Ascending aorta (tissue), 2 donors: ENCODE data around the gene KBTBD4. TPM values are rescaled to one million over a fixed set of nuclear protein-coding genes. Genes with fewer than 3 reads are reported as not detected.

Source experiments
- DNase-seq, 2 donors: peaks; one replicate each; pipeline ENCODE4 v3.0.0-alpha.2; 2019; ENCODE audit warnings: low spot score in 2 of 2
- H3K27ac ChIP-seq, 2 donors: fragments of 200-600 bp; sonication (generic); one replicate each; pipeline ENCODE4 v1.5.1; 2016 to 2017; ENCODE audit warnings: mild to moderate bottlenecking in 1 of 2
- H3K27me3 ChIP-seq: fragments of 200-600 bp; sonication (generic); one replicate; pipeline ENCODE4 v1.5.1; 2017
- H3K36me3 ChIP-seq, 2 donors: fragments of 200-600 bp; sonication (generic); one replicate each; pipeline ENCODE4 v1.5.1; 2016
- H3K4me1 ChIP-seq, 2 donors: fragments of 200-600 bp; sonication (generic); one replicate each; pipeline ENCODE4 v1.5.1; 2016 to 2017; ENCODE audit warnings: mild to moderate bottlenecking in 1 of 2
- H3K4me3 ChIP-seq, 2 donors: fragments of 200-600 bp; sonication (generic); one replicate each; pipeline ENCODE4 v1.5.1; 2016 to 2017; ENCODE audit warnings: mild to moderate bottlenecking in 1 of 2
- H3K9me3 ChIP-seq, 2 donors: fragments of 200-600 bp; sonication (generic); one replicate each; pipeline ENCODE4 v1.5.1; 2016
- intact Hi-C: fragments of 100-400 bp; cut with DNase I; formaldehyde crosslinking; loops from one replicate; pipeline ENCODE4 v1.15.1; 2023
- total RNA-seq: library from RNA; depleted of rRNA; stranded (reverse); fragments of >200 nt; gene quantifications from one replicate; pipeline ENCODE4 v1.1.0, GENCODE V29; 2016
- TF ChIP-seq, protein P1 (sequence below), 3 experiments: fragments of 200-600 bp in 2 of 3; fragments of 450-650 bp in 1 of 3; sonication (generic) in 2 of 3; IDR thresholded peaks; one replicate each; pipeline ENCODE4 v1.5.1; 2016 to 2019; ENCODE audit warnings: antibody characterized with exemption in 3 of 3, mild to moderate bottlenecking in 1 of 3, moderate library complexity in 1 of 3

Gene KBTBD4
- total RNA-seq, 1 donor from 2014 or later = 14.8 TPM

DNA sequence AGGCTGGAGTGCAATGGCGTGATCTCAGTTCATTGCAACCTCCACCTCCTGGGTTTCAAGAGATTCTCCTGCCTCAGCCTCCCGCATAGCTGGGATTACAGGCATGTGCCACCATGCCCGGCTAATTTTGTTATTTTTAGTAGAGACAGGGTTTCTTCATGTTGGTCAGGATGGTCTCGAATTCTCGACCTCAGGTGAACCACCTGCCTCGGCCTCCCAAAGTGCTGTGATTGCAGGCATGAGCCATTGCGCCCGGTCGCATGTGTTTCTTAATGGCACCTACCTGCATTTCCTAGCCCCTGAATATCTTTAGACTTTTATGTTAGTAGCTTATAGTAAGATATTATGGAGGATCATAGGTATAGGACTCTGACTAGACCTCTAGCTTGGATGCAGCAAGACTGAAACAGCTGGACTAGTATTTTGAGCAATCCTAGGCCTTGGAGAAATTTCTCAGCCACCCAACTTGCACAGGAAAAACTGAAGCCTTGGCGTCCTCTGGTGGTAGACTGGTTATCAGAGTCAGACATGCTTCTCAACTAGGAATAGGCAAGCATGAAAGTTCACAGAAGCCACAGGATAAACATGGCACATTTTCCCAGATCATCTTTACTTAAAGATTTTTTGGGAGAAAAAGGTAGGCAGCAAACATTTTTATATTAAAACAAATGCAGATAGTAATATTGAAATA, 38.1 kb upstream of the KBTBD4 start:
- H3K27ac ChIP-seq = no peak overlapping the region
- no peak overlapping the region for H3K4me3 ChIP-seq
- intact Hi-C loops = no loop called here
- H3K9me3 ChIP-seq = no peaks in the 10 kb centered on the region
- H3K27me3 ChIP-seq = no peaks in the 10 kb centered on the region
- TF ChIP-seq, protein P1, sequence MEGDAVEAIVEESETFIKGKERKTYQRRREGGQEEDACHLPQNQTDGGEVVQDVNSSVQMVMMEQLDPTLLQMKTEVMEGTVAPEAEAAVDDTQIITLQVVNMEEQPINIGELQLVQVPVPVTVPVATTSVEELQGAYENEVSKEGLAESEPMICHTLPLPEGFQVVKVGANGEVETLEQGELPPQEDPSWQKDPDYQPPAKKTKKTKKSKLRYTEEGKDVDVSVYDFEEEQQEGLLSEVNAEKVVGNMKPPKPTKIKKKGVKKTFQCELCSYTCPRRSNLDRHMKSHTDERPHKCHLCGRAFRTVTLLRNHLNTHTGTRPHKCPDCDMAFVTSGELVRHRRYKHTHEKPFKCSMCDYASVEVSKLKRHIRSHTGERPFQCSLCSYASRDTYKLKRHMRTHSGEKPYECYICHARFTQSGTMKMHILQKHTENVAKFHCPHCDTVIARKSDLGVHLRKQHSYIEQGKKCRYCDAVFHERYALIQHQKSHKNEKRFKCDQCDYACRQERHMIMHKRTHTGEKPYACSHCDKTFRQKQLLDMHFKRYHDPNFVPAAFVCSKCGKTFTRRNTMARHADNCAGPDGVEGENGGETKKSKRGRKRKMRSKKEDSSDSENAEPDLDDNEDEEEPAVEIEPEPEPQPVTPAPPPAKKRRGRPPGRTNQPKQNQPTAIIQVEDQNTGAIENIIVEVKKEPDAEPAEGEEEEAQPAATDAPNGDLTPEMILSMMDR (IDR thresholded peaks at IDR 0.05) = peak; percentile 22 to 38 (median 35)
- H3K36me3 ChIP-seq = peaks cover 29 to 42% of the 10 kb centered on the region in 2 donors
- H3K4me1 ChIP-seq = no peaks in the 10 kb centered on the region
- DNase-seq = no peak

- Histone ChIP-seq H3K27me3 (no peaks in the 10 kb centered on the region), H3K4me3 (no peak overlapping the region), H3K36me3 (peaks cover 18 to 27% of the 10 kb centered on the region in 2 donors), H3K4me1 (no peaks in the 10 kb centered on the region), H3K9me3 (no peaks in the 10 kb centered on the region), H3K27ac (no peak overlapping the region)
- TF ChIP-seq, protein P1 (IDR thresholded peaks at IDR 0.05) = no peak
- DNase-seq = no peak
- intact Hi-C loops = no loop called here
Measured at GRCh38 chr11:47615249-47615648, 36.5 kb upstream of the KBTBD4 start.

DNA sequence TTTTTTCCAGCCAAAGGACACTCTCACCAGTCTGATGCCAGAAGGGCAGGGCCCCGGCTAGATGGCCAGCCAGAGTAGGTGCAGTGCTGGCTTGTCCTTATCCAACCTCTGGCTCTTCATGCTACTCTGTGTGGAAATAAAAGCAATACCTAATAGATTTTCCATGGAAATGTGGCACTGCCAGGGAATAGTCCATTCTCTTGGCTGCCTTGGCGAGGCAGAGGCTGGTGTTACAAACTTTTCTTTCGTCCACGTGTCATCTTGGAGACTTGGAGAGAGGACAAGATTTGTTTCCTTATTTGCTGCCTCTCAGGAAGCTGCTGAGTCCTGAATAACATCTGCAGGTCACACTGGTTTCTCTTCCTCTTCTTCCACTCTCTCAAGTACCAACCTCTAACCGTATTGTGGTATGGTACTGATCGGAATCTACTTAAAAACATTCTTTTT, 32.6 kb upstream of the KBTBD4 start:
- Histone ChIP-seq H3K27ac (no peak overlapping the region), H3K27me3 (no peaks in the 10 kb centered on the region), H3K36me3 (peaks cover 4 to 5% of the 10 kb centered on the region in 2 donors), H3K9me3 (no peaks in the 10 kb centered on the region), H3K4me3 (no peak overlapping the region), H3K4me1 (no peaks in the 10 kb centered on the region)
- intact Hi-C loops = no loop called here
- DNase-seq = no peak
- TF ChIP-seq, protein P1 (IDR thresholded peaks at IDR 0.05) = no peak

DNA sequence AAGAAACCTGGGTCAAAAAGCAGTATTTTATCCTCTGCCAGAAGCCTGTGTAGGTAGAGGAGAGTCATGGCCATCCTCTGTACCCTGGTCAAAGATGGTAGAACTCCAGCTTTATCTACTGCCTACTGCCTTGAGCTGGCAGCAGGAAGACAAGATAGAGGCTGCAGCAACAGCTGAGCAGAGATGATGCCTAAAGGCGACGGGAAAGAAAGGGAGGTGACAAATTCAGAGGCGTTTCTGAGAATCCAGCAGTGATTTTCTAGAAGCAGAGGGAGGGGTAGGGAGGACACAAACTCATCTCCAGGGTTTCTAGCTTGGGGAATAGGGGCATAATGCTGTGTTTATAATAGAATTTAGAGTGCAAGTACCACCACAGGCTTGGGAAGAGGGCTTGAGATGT, 30.9 kb upstream of the KBTBD4 start:
- H3K27ac ChIP-seq = no peak overlapping the region
- peaks cover 4 to 5% of the 10 kb centered on the region in 2 donors for H3K36me3 ChIP-seq
- intact Hi-C loops = no loop called here
- TF ChIP-seq, protein P1 (IDR thresholded peaks at IDR 0.05) = no peak
- no peaks in the 10 kb centered on the region for H3K27me3 ChIP-seq
- no peaks in the 10 kb centered on the region for H3K9me3 ChIP-seq
- no peaks in the 10 kb centered on the region for H3K4me1 ChIP-seq
- no peak overlapping the region for H3K4me3 ChIP-seq
- DNase-seq = no peak

DNA sequence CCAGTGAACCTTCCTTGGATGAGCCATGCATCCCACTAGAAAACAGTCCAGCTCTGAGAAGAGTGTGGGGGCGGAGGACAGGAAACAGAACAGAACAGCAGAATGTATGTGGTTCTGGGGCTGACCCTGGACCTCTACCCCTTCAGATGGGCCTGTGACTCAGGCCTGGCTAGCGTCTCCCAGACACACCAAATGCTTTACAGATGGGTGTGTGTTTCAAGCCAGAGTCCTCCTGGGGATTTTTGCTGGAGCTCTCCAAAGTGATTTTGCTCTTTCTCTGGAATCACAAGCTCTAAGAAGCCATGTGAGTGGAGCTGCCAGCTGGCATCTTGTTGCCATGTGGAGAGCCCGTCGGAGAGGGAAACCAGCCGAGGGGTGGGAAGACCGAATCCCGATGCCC, 28.6 kb upstream of the KBTBD4 start:
- TF ChIP-seq, protein P1 (IDR thresholded peaks at IDR 0.05) = no peak
- no peaks in the 10 kb centered on the region for H3K4me1 ChIP-seq
- H3K4me3 ChIP-seq = no peak overlapping the region
- H3K36me3 ChIP-seq = peaks cover 4 to 5% of the 10 kb centered on the region in 2 donors
- DNase-seq = no peak
- intact Hi-C loops = no loop called here
- H3K27me3 ChIP-seq = no peaks in the 10 kb centered on the region
- H3K27ac ChIP-seq = no peak overlapping the region
- H3K9me3 ChIP-seq = no peaks in the 10 kb centered on the region
